Measurements from ENCODE around the gene NEMP2.
"Not testable (repeated sequence)": the region's sequence is repeated elsewhere in the genome, so short reads cannot be mapped to it uniquely, and the experiment has no call there.

NEMP2 gene

GRCh38 chr2:190494600-190495227 lies 39.8 kb downstream of the NEMP2 start:
- in situ Hi-C loops (cut with HindIII; ENCODE audit: low sequenced_read_pairs): not testable (repeated sequence)

DNA sequence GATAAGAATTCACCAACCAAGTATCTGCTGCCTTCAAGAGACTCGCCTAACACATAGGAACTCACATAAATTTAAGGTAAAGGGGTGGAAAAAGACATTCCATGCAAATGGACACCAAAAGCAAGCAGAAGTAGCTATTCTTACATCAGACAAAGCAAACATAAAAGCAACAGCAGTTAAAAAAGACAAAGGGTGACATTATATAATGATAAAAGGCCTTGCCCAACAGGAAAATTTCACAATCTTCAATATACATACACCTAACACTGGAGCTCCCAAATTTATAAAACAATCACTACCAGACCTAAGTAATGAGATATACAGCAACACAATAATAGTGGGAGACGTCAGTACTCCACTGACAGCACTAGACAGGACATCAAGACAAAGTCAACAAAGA lies 41.4 kb downstream of the NEMP2 start:
- in situ Hi-C loops (cut with HindIII; ENCODE audit: low sequenced_read_pairs): no loop called here

GRCh38 chr2:190490502-190490901 lies 44.0 kb downstream of the NEMP2 start:
- in situ Hi-C loops (cut with HindIII; ENCODE audit: low sequenced_read_pairs): no loop called here

- in situ Hi-C loops (cut with HindIII; ENCODE audit: low sequenced_read_pairs): no loop called here
These were observed 45.0 kb downstream of the NEMP2 start for GRCh38 chr2:190489475-190489874.

- in situ Hi-C loops (cut with HindIII; ENCODE audit: low sequenced_read_pairs): no loop called here
These were observed 45.8 kb downstream of the NEMP2 start for GRCh38 chr2:190488516-190489233.

DNA sequence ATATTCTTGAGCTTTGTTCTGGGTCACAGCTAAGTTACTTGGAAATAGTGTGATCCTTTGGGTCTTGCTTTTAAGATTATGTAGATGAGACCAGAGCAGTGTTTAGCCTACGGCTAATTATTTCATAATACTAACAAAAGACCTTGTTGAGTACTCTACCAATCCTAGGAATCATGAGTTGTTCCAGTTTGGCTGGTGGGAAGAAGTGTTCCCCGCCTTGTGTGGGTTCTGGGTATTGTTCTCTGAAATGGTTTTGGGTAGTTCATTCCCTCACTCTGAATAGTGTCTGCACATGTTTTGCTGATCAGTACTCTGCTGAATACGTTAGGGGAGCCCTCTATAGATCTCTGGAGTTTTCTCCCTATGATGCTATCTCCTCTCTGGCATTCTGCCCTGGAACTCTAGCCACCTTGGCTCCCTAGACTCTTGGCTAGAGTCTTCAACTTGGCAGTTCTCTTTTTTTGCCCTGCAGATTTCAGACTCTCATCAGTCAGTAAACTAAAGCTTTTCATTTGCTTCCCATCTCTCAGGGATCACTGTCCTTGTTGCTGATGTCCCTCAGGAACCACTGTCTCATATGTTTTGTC lies 48.4 kb downstream of the NEMP2 start:
- in situ Hi-C loops (cut with HindIII; ENCODE audit: low sequenced_read_pairs): no loop called here

DNA sequence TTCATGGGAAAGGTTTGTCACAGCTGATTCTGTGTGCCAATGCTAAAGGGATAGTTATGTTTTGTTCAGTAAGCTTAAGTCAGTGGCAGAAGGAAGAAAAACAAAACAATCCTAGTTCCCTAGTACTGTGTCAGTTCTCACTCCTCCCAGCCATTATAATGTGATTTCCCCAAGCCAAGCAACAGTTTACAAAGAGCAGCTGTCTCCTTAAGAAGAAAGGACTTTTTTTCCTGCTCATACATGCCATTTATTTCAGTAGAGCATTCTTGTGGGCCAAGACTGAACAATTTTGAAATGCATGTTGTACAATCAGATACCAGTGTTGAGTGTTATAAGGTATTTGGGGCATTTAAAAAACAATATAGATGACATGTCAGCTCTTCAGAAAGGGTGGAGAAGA lies 52.1 kb downstream of the NEMP2 start:
- in situ Hi-C loops (cut with HindIII; ENCODE audit: low sequenced_read_pairs): no loop called here

- in situ Hi-C loops (cut with HindIII; ENCODE audit: low sequenced_read_pairs): no loop called here
These were observed 53.2 kb downstream of the NEMP2 start for GRCh38 chr2:190481339-190481738.

DNA sequence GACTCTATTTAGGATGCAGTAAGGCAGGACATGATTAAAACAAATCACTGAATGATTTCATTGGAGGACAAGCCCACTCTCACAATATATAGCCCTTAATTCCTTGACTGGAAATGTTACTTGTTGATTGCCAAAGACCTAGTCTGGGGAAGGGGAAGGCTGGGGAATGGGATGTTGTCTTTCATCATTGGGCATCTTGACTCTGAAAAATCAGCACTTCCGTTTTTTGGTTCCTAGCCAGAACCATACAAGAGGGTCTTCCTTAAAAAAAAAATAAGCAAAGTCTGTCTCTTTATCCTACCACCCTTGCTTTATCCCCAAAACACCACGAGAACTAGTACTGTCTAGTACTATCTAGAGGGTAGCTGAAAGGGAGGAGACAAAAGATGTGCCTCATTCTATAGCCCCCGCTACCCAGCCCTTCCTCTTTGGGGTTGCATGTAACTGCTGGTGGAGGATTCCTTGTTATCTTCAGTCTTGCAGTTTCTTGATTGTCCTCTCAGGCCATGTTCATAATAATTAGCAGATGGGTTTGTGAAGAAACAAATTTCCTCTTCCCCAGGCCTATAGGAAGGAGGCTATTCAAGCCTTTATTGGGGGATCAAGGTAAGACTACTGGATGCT lies 55.8 kb downstream of the NEMP2 start:
- in situ Hi-C loops (cut with HindIII; ENCODE audit: low sequenced_read_pairs): no loop called here

DNA sequence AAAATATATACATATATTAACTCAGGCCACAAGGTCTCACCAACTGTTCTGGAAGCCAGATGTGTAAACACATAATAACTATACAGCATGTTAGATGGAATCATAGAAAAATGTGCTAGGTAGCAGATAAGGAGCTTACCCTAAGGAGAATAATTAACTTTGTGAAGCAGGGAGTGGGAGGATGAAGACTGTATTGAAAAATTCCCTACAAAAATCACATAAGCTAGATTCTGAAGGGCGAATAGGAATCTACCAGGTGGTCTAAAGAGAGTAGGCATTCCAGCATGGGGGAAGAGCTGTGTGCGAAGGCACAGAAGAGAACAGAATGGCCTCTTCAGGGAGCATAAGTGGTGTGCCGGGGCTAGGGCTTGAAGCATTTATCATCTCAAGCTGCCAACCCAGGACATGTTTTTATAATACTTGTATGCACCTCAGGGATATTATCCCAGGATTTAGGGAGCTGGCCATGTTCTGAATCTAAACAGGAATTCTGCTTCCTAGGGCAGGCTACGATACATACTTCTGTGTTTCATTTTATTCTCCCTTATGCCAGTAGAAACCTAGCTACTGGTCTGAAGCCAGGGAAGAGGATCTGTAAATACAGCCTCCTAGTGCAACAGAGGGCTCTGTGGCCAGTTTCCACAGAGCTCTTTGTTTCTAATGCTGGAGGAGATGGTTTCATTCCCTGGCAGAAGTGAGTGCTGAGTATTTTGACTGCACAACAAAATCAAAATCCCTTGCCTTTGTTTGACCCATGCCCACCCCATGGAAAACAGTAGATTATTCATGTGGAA lies 56.7 kb downstream of the NEMP2 start:
- in situ Hi-C loops (cut with HindIII; ENCODE audit: low sequenced_read_pairs): no loop called here

- in situ Hi-C loops (cut with HindIII; ENCODE audit: low sequenced_read_pairs): no loop called here
These were observed 64.2 kb downstream of the NEMP2 start for GRCh38 chr2:190470256-190470826.

- in situ Hi-C loops (cut with HindIII; ENCODE audit: low sequenced_read_pairs): no loop called here
These were observed 64.8 kb downstream of the NEMP2 start for GRCh38 chr2:190469771-190470170.

DNA sequence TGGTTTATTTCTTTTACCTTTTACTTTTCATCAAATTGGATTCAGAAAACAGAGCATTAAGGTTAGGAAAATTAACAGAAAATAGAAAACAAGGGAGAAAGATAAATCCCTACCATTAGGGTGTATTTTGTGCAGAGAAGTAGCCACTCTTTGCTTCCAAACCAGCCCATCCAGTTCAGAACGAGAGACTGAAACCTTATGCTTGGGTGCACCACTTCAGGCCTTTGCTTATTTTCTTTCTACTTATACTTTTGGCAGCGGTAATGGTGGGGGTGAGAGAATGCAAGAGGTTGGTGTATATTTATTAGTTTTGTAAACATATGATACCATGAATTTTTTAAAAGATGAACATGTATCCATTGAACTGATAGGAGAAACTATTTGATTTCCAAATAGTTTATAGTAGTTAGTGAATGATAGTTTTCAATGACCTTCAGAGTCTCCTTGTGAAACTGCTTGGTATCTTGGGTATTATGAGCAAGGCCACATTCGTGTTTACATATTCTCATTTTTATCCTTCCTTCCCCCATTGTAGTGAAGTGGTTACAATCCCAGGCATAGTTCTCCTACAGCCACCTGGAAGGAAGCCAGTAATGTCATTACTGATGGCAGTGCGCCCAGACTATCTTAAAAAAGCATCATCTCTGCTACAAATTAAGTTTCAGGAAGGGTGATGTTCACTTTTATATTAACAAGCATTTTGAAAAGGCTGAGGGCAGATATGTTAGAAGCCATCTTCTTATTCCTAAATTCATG lies 65.5 kb downstream of the NEMP2 start:
- in situ Hi-C loops (cut with HindIII; ENCODE audit: low sequenced_read_pairs): no loop called here

GRCh38 chr2:190468354-190468753 lies 66.2 kb downstream of the NEMP2 start:
- in situ Hi-C loops (cut with HindIII; ENCODE audit: low sequenced_read_pairs): not testable (repeated sequence)

DNA sequence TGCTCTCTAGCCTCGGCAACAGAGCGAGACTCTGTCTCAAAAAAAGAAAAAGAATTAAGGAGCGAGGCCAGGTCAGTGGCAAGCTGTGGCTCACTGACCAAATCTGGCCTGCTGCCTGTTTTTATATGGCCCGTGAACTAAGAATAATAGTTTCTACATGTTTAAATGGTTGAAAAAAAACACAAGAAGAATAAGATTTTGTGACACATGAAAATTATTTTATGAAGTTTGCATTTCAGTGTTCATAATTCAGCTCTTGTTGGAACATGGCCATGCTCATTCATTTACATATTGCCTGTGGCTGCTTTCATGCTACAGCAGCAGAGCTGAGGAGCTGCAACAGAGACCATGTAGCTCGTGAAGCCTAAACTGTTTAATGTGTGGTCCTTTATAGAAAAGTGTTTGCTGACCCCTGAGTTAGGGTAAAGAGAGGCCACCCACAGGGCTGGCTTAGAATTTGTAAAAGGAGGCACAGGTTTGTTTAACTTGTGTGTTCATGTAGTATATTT lies 66.9 kb downstream of the NEMP2 start:
- in situ Hi-C loops (cut with HindIII; ENCODE audit: low sequenced_read_pairs): no loop called here

DNA sequence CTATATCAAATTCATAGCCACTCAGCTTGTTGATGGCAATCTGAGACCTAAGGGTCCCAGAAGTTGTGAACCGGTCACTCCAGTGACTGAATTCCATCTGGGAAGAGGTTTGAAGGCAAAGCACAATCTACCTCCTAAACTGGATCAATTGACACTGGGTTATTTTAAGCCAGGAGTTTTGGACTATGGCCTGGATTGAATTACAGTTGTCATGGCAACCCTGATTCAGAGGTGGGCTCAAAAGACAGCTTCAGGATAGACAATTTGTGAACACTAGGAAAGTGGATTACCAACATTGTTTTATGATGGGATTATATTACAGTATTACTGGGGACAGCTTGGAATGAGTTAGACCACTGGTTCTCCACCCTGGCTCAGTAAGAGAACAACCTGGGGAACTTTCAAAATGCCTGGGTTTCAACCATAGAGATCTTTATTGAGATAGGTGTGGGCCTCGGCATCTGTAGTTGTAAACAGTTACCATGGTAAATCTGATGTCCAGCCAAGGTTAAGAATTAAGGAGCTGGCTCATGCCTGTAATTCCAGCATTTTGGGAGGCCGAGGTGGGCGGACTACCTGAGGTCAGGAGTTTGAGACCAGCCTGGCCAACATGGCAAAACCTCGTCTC lies 67.6 kb downstream of the NEMP2 start:
- in situ Hi-C loops (cut with HindIII; ENCODE audit: low sequenced_read_pairs): no loop called here

DNA sequence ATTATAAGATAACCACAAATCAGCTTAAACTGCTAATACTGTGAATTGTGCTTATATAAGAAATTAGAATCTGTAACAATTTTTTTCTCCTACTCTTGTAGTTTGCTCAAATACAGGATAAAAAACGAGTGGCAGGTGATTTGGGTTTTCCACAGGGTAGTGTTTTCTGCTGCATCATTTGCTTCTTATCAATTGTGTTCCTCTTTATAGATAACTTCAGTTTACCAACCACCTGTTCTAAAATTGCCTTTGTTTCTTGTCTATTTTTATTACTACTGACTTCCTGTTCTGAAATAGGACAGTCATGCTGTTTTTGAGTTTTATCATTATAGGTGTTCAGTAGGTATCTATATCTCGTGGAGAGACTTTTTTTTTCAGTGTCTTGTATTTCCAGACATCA lies 69.5 kb downstream of the NEMP2 start:
- in situ Hi-C loops (cut with HindIII; ENCODE audit: low sequenced_read_pairs): no loop called here

GRCh38 chr2:190462611-190463010 lies 71.9 kb downstream of the NEMP2 start:
- in situ Hi-C loops (cut with HindIII; ENCODE audit: low sequenced_read_pairs): no loop called here

DNA sequence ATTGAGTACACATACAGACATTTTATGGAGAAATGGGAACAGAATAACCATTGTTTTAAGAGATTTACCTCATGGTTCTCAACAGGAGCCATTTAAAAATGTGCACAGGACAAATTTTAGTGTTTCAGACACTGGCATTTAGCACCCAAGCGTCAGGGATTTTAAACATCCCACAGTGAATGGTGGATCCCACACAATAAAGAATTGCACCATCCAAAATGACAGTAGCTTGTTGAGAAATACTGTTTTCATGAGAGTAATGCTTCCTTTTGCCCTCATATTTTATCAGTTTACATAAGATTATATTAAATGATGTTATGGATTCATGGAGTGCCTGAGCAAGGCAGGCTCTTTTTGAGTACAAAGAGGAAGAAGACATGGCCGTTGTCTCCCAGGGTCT lies 72.3 kb downstream of the NEMP2 start:
- in situ Hi-C loops (cut with HindIII; ENCODE audit: low sequenced_read_pairs): no loop called here

All from DLD1 (cell line).